ENCODE results near the gene PHLDA3.

Gene PHLDA3

GRCh38 chr1:201488830-201489589 is 20.0 kb upstream of the PHLDA3 start:
- DNase-seq, result peak; percentile 91
- TF ChIP-seq, protein P1, sequence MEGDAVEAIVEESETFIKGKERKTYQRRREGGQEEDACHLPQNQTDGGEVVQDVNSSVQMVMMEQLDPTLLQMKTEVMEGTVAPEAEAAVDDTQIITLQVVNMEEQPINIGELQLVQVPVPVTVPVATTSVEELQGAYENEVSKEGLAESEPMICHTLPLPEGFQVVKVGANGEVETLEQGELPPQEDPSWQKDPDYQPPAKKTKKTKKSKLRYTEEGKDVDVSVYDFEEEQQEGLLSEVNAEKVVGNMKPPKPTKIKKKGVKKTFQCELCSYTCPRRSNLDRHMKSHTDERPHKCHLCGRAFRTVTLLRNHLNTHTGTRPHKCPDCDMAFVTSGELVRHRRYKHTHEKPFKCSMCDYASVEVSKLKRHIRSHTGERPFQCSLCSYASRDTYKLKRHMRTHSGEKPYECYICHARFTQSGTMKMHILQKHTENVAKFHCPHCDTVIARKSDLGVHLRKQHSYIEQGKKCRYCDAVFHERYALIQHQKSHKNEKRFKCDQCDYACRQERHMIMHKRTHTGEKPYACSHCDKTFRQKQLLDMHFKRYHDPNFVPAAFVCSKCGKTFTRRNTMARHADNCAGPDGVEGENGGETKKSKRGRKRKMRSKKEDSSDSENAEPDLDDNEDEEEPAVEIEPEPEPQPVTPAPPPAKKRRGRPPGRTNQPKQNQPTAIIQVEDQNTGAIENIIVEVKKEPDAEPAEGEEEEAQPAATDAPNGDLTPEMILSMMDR (IDR thresholded peaks at IDR 0.05; ENCODE audit: low read depth, low read length, missing control alignments), result no peak
- Histone ChIP-seq H3K4me3 (ENCODE audit: low read depth, low read length) (no peak overlapping the region), H3K27me3 (replicated peaks) (no peaks in the 10 kb centered on the region), H3K36me3 (replicated peaks) (peaks cover 92% of the 10 kb centered on the region), H3K27ac (peak overlapping the region; percentile 83)
- in situ Hi-C loops (cut with HindIII; ENCODE audit: low pct_ligation_motif_present, low sequenced_read_pairs), result no loop called here

GRCh38 chr1:201487742-201488141 is 18.8 kb upstream of the PHLDA3 start:
- in situ Hi-C loops (cut with HindIII; ENCODE audit: low pct_ligation_motif_present, low sequenced_read_pairs), result no loop called here
- no peak for DNase-seq
- Histone ChIP-seq H3K27me3 (replicated peaks) (no peaks in the 10 kb centered on the region), H3K27ac (no peak overlapping the region), H3K36me3 (replicated peaks) (peaks cover 92% of the 10 kb centered on the region), H3K4me3 (ENCODE audit: low read depth, low read length) (no peak overlapping the region)
- TF ChIP-seq, protein P1 (IDR thresholded peaks at IDR 0.05; ENCODE audit: low read depth, low read length, missing control alignments), result no peak

- no peaks in the 10 kb centered on the region for H3K27me3 ChIP-seq (replicated peaks)
- DNase-seq, result no peak
- in situ Hi-C loops (cut with HindIII; ENCODE audit: low pct_ligation_motif_present, low sequenced_read_pairs), result no loop called here
- peaks cover 82% of the 10 kb centered on the region for H3K36me3 ChIP-seq (replicated peaks)
- no peak overlapping the region for H3K27ac ChIP-seq
- no peak overlapping the region for H3K4me3 ChIP-seq (ENCODE audit: low read depth, low read length)
- TF ChIP-seq, protein P1 (IDR thresholded peaks at IDR 0.05; ENCODE audit: low read depth, low read length, missing control alignments), result no peak
Observed at GRCh38 chr1:201486187-201486586, 17.2 kb upstream of the PHLDA3 start.

DNA sequence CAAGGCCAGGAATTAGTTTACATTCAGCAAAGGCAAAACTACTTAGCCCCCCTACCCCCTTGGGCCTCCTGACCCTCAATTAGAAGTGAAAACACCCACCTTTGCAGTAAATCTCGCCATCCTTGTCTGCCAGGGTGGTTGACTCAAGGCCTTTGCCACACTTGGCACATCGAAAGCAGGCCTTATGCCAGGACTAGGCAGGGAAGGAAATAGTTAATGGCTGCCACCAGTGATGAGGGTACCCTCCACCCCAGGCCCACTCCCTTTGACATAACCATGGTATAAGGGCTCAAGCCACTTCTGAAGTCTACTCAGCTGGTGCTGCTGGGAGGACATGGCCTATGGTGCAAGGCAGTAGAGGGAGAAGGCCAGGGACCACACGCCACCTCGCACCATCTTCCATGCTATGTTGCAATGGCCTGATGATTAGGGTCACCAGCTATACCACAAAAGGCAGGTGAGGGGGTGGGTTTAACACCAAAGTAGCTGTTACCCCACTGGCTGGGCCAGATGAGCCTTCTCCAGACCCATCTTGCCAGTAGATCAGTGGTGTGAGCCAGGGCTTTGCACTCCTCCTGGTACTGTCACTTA is 16.3 kb upstream of the PHLDA3 start:
- Histone ChIP-seq H3K4me3 (ENCODE audit: low read depth, low read length) (no peak overlapping the region), H3K36me3 (replicated peaks) (peaks cover 77% of the 10 kb centered on the region), H3K27me3 (replicated peaks) (no peaks in the 10 kb centered on the region), H3K27ac (no peak overlapping the region)
- in situ Hi-C loops (cut with HindIII; ENCODE audit: low pct_ligation_motif_present, low sequenced_read_pairs), result no loop called here
- TF ChIP-seq, protein P1 (IDR thresholded peaks at IDR 0.05; ENCODE audit: low read depth, low read length, missing control alignments), result no peak
- no peak for DNase-seq

DNA sequence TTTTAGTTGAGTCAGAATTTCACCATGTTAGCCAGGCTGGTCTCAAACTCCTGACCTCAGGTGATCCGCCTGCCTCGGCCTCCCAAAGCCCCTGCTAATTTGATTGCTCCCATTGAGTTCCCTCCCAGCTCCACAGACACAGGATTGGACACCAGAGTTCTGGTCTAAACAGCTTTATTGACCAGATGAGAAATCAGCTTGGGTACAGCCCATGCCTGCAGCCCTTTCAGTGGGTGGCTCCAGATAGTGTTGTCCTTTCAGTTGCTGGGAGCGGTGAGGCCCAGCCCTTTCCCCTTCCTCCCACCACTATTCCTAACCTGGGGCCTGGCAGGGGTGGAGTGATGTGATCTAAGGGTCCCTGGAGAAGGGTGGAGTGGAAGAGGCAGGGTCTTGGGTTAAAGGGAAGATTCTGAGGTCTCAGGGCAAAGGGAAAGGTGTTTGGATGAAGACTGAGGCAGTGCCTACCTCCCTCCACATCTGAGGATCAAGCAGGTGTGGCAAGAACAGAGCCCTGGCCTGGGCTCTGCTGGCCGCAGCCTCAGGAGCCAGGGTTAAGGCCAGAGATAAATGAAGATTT is 14.5 kb upstream of the PHLDA3 start:
- Histone ChIP-seq H3K27me3 (replicated peaks) (no peaks in the 10 kb centered on the region), H3K4me3 (ENCODE audit: low read depth, low read length) (no peak overlapping the region), H3K36me3 (replicated peaks) (peaks cover 62% of the 10 kb centered on the region), H3K27ac (no peak overlapping the region)
- DNase-seq, result no peak
- TF ChIP-seq, protein P1 (IDR thresholded peaks at IDR 0.05; ENCODE audit: low read depth, low read length, missing control alignments), result no peak
- in situ Hi-C loops (cut with HindIII; ENCODE audit: low pct_ligation_motif_present, low sequenced_read_pairs), result no loop called here
